SK-N-SH treated with all-trans-retinoic acid at 6 μM for 48 hours (cell line): ENCODE results near the gene UGT1A5.

ENCODE experiments used
- CSDC2 ChIP-seq: fragments of 250-450 bp; sonication (Bioruptor Pico); IDR thresholded peaks from 2 replicates; pipeline ENCODE4 v1.5.0; 2020; ENCODE audit warnings: mild to moderate bottlenecking, moderate library complexity
- OSR1 ChIP-seq: fragments of 250-450 bp; sonication (Bioruptor Pico); IDR thresholded peaks from 2 replicates; pipeline ENCODE4 v1.8.0; 2022; ENCODE audit warnings: moderate library complexity, mild to moderate bottlenecking, inconsistent platforms
- TF ChIP-seq, protein P1 (sequence below): fragments of 250-450 bp; sonication (Bioruptor Pico); IDR thresholded peaks from 2 replicates; pipeline ENCODE4 v1.8.0; 2020; ENCODE audit warnings: mild to moderate bottlenecking, moderate library complexity, borderline replicate concordance

DNA sequence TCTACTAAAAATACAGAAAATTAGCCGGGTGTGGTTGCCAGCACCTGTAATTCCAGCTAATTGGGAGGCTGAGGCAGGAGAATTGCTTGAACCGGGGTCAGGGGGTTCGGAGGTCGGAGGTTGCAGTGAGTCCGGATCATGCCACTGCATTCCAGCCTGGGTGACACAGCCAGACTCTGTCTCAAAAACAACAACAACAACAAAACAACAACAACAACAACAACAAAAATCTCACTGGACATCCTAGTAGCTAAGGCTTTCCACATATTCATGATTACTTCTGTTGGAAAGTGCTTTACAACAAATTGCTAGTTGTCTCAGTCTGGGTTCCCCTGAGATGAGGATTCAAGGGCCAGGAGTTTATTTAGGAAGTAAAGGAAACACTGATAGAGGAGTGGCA lies 61.1 kb downstream of the UGT1A5 start:
- no peak for TF ChIP-seq CSDC2 (CRISPR knock-in tag)
- TF ChIP-seq, protein P1, sequence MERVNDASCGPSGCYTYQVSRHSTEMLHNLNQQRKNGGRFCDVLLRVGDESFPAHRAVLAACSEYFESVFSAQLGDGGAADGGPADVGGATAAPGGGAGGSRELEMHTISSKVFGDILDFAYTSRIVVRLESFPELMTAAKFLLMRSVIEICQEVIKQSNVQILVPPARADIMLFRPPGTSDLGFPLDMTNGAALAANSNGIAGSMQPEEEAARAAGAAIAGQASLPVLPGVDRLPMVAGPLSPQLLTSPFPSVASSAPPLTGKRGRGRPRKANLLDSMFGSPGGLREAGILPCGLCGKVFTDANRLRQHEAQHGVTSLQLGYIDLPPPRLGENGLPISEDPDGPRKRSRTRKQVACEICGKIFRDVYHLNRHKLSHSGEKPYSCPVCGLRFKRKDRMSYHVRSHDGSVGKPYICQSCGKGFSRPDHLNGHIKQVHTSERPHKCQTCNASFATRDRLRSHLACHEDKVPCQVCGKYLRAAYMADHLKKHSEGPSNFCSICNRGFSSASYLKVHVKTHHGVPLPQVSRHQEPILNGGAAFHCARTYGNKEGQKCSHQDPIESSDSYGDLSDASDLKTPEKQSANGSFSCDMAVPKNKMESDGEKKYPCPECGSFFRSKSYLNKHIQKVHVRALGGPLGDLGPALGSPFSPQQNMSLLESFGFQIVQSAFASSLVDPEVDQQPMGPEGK (CRISPR knock-in tag), result no peak
- no peak for TF ChIP-seq OSR1
